SU-DHL-6 (cell line): ENCODE measurements around the gene CYB561A3.

Experiments used
- EZH2phosphoT487 ChIP-seq: fragments of 200-600 bp; sonication (generic), shearing (Covaris generic); conservative IDR thresholded peaks from 2 replicates; pipeline ENCODE4 v1.6.1; 2018; ENCODE audit warnings: mild to moderate bottlenecking, antibody characterized with exemption, low read length, moderate library complexity, mixed read lengths
- TF ChIP-seq, protein P1 (sequence below): fragments of 200-600 bp; sonication (generic); IDR thresholded peaks from one replicate; pipeline ENCODE4 v1.5.1; 2017; ENCODE audit warnings: antibody characterized with exemption, mild to moderate bottlenecking, low read length, moderate library complexity; ENCODE audit not compliant: insufficient read depth, poor library complexity, severe bottlenecking

DNA sequence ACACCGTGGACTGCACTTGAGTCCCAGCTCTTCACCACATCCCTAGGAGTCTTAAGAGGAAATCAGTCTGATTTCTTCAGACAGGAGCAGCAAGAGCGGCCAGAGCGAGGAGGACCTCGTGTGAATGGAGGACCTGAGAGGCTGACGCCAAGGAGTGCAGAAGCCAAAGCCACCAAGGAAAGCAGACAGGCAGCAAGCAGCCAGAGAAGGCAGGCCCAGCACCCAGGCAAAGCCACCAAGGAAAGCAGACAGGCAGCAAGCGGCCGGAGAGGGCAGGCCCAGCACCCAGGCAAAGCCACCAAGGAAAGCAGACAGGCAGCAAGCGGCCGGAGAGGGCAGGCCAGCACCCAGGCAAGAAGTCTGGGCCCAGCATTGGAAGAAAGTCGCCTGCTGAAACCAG lies 11.8 kb downstream of the CYB561A3 start:
- TF ChIP-seq, protein P1, sequence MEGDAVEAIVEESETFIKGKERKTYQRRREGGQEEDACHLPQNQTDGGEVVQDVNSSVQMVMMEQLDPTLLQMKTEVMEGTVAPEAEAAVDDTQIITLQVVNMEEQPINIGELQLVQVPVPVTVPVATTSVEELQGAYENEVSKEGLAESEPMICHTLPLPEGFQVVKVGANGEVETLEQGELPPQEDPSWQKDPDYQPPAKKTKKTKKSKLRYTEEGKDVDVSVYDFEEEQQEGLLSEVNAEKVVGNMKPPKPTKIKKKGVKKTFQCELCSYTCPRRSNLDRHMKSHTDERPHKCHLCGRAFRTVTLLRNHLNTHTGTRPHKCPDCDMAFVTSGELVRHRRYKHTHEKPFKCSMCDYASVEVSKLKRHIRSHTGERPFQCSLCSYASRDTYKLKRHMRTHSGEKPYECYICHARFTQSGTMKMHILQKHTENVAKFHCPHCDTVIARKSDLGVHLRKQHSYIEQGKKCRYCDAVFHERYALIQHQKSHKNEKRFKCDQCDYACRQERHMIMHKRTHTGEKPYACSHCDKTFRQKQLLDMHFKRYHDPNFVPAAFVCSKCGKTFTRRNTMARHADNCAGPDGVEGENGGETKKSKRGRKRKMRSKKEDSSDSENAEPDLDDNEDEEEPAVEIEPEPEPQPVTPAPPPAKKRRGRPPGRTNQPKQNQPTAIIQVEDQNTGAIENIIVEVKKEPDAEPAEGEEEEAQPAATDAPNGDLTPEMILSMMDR, result no peak
- TF ChIP-seq EZH2phosphoT487, result no peak
